A549 (cell line): ENCODE data around the gene ALAS1. TPM values are rescaled to one million over a fixed set of nuclear protein-coding genes. Genes with fewer than 3 reads are reported as not detected.
"Not testable (repeated sequence)": the region's sequence is repeated elsewhere in the genome, so short reads cannot be mapped to it uniquely, and the experiment has no call there.

ENCODE experiments used
- ATAC-seq, 2 experiments: fragments of 200-7000 bp in 1 of 2; fragments of >200 bp in 1 of 2; cut with Nextera tagmentation in 1 of 2; cut with Tn5 transposase in 1 of 2; 3 replicates each; pipeline versions ENCODE4 v1.8.0 to v1.9.1; 2018 to 2020; ENCODE audit warnings: mild to moderate bottlenecking in 1 of 2, moderate library complexity in 1 of 2
- CTCF ChIA-PET: fragments of 300-600 bp; sonication (Branson Sonifier 250); formaldehyde crosslinking; extraction: SDS; loops from one replicate; lab custom pipeline; 2021; ENCODE audit warnings: antibody characterized with exemption, inconsistent platforms; lab: Yijun Ruan, JAX
- POLR2A ChIA-PET: fragments of 350-600 bp; formaldehyde crosslinking; extraction: SDS; loops from one replicate; lab custom pipeline; 2021; ENCODE audit warnings: antibody characterized with exemption, inconsistent platforms; lab: Yijun Ruan, JAX
- DNase-seq, 2 experiments: peaks; one replicate each; pipeline versions ENCODE4 v3.0.0 to v3.0.0-alpha.2; 2011 to 2016; ENCODE audit warnings: low read depth in 1 of 2, low spot score in 1 of 2
- FAIRE-seq: peaks from 2 replicates; lab custom pipeline; 2011; peaks lifted over from hg19 to GRCh38; lab: Jason Lieb, UNC
- H3K27ac ChIP-seq, 2 experiments: fragments of >200 bp; sonication (Bioruptor Twin); formaldehyde crosslinking; 3 replicates each; pipeline ENCODE4 v1.5.1; 2016 to 2017
- H3K4me1 ChIP-seq: fragments of >200 bp; sonication (Bioruptor Twin); formaldehyde crosslinking; 3 replicates; pipeline ENCODE4 v1.6.1; 2016
- H3K4me2 ChIP-seq: fragments of >200 bp; sonication (Bioruptor Twin); formaldehyde crosslinking; 3 replicates; pipeline ENCODE4 v1.6.1; 2016
- H3K4me3 ChIP-seq: fragments of >200 bp; sonication (Bioruptor Twin); formaldehyde crosslinking; 3 replicates; pipeline ENCODE4 v1.5.1; 2016
- H3K9me3 ChIP-seq: fragments of >200 bp; sonication (Bioruptor Twin); formaldehyde crosslinking; 3 replicates; pipeline ENCODE4 v1.6.1; 2016
- ATOH8 ChIP-seq: fragments of 250-450 bp; sonication (Bioruptor Pico); IDR thresholded peaks from 2 replicates; pipeline ENCODE4 v1.5.0; 2020; ENCODE audit warnings: low read depth, mild to moderate bottlenecking, moderate library complexity
- BCL3 ChIP-seq: fragments of >200 bp; sonication (Bioruptor Twin); formaldehyde crosslinking; IDR thresholded peaks from 3 replicates; pipeline ENCODE4 v1.6.1; 2016
- CBX2 ChIP-seq: fragments of 200-600 bp; sonication (generic); IDR thresholded peaks from 2 replicates; pipeline ENCODE4 v1.6.1; 2016; ENCODE audit warnings: low read depth, mild to moderate bottlenecking, borderline replicate concordance
- CEBPB ChIP-seq, 2 experiments: fragments of >200 bp in 1 of 2; sonication (Bioruptor Twin) in 1 of 2; formaldehyde crosslinking in 1 of 2; IDR thresholded peaks; 2 replicates each; pipeline ENCODE4 v1.6.1; 2012 to 2016
- EHMT2 ChIP-seq: fragments of 200-600 bp; sonication (generic); IDR thresholded peaks from 2 replicates; pipeline ENCODE4 v1.6.1; 2016; ENCODE audit warnings: antibody characterized with exemption, low read depth, mild to moderate bottlenecking, moderate library complexity
- FOSL2 ChIP-seq, 2 experiments: fragments of 450-650 bp in 1 of 2; fragments of >200 bp in 1 of 2; sonication (Bioruptor Twin) in 1 of 2; formaldehyde crosslinking; IDR thresholded peaks; 2 replicates each; pipeline versions ENCODE4 v1.5.0 to v1.6.1; 2016 to 2020; ENCODE audit warnings: mild to moderate bottlenecking in 1 of 2, moderate library complexity in 1 of 2
- HMGXB4 ChIP-seq: fragments of 250-450 bp; sonication (Bioruptor Pico); IDR thresholded peaks from 2 replicates; pipeline ENCODE4 v1.5.0; 2021; ENCODE audit warnings: mild to moderate bottlenecking, moderate library complexity, borderline replicate concordance
- HOXB13 ChIP-seq: fragments of 250-450 bp; sonication (Bioruptor Pico); IDR thresholded peaks from 2 replicates; pipeline ENCODE4 v1.5.0; 2020; ENCODE audit warnings: low read depth, mild to moderate bottlenecking, moderate library complexity
- KDM5A ChIP-seq: fragments of 200-600 bp; sonication (generic); IDR thresholded peaks from 2 replicates; pipeline ENCODE4 v1.6.1; 2016; ENCODE audit warnings: antibody characterized with exemption, mild to moderate bottlenecking
- MYC ChIP-seq: IDR thresholded peaks from 2 replicates; pipeline ENCODE4 v1.6.1; 2012; ENCODE audit warnings: mild to moderate bottlenecking, inconsistent platforms, low read length, improper control_type of control experiment, borderline replicate concordance
- PBX3 ChIP-seq: IDR thresholded peaks from 2 replicates; pipeline ENCODE4 v1.6.1; 2012
- POLR2AphosphoS2 ChIP-seq: conservative IDR thresholded peaks from 2 replicates; pipeline ENCODE4 v1.6.1; 2012; ENCODE audit warnings: low read length, improper control_type of control experiment, inconsistent platforms
- RAD21 ChIP-seq, 2 experiments: fragments of >200 bp in 1 of 2; sonication (Bioruptor Twin) in 1 of 2; formaldehyde crosslinking in 1 of 2; IDR thresholded peaks in 1 of 2; conservative IDR thresholded peaks in 1 of 2; 2 replicates in 1 of 2; 3 replicates in 1 of 2; pipeline ENCODE4 v1.6.1; 2012 to 2018; ENCODE audit warnings: inconsistent platforms in 1 of 2
- RARB ChIP-seq: fragments of 250-450 bp; sonication (Bioruptor Pico); IDR thresholded peaks from 2 replicates; pipeline ENCODE4 v1.8.0; 2021; ENCODE audit warnings: mild to moderate bottlenecking, moderate library complexity
- RFX5 ChIP-seq: fragments of 450-650 bp; IDR thresholded peaks from 2 replicates; pipeline ENCODE4 v1.7.1; 2014; ENCODE audit warnings: antibody characterized with exemption, mild to moderate bottlenecking, moderate library complexity
- SMC3 ChIP-seq: fragments of >200 bp; sonication (Bioruptor Twin); formaldehyde crosslinking; IDR thresholded peaks from 3 replicates; pipeline ENCODE4 v1.6.1; 2018; ENCODE audit warnings: inconsistent platforms
- ZSCAN20 ChIP-seq: fragments of 250-450 bp; sonication (Bioruptor Pico); IDR thresholded peaks from 2 replicates; pipeline ENCODE4 v1.8.0; 2022; ENCODE audit warnings: mild to moderate bottlenecking, moderate library complexity
- WGBS: methylation state at CpG from one replicate; pipeline ENCODE4 v1.1.6; 2017; ENCODE audit errors: missing lambda C conversion rate; 5-methylcytosine and 5-hydroxymethylcytosine counted together
- polyA plus RNA-seq, 4 experiments: library from polyadenylated mRNA; depleted of rRNA in 3 of 4; stranded (reverse); fragments of >200 nt; fragmentation: RNase III in 1 of 4; extraction: RNeasy Plus Mini Kit Qiagen cat#74134 plus additional on column Dnase treatment in 1 of 4; gene quantifications; 2 replicates in 3 of 4; 3 replicates in 1 of 4; pipeline ENCODE4 v1.2.3, GENCODE V29; 2011 to 2017

The ALAS1 gene
- polyA plus RNA-seq, 2 of the 4 experiments (the other 2 are of a cell fraction): 56.8 to 63.7 TPM

GRCh38 chr3:52176951-52177700 lies 20.8 kb upstream of the ALAS1 start:
- ATAC-seq (no peak), DNase-seq (no peak)
- H3K9me3 ChIP-seq: no peaks in the 10 kb centered on the region
- CTCF ChIA-PET: interaction anchor here (1.0 kb wide), 1 partner anchor 42 kb away, joined by 3 read pairs; no protein-coding TSS in a partner anchor
- TF ChIP-seq RFX5: no peak
- TF ChIP-seq, all 56 proteins: peak for 0
- H3K4me2 ChIP-seq: no peak overlapping the region
- POLR2A ChIA-PET: no interaction called here
- FAIRE-seq: no peak
- WGBS: 73% methylated on average over 12 of the region's 15 CpGs
- H3K27ac ChIP-seq: no peak overlapping the region
- H3K4me1 ChIP-seq: peaks cover 1% of the 10 kb centered on the region; the same call in 2 of the 3 replicates
- no peak overlapping the region for H3K4me3 ChIP-seq

- no peak for FAIRE-seq
- Histone ChIP-seq H3K4me1 (no peaks in the 10 kb centered on the region), H3K9me3 (no peaks in the 10 kb centered on the region), H3K4me2 (no peak overlapping the region), H3K4me3 (no peak overlapping the region), H3K27ac (no peak overlapping the region)
- no peak for TF ChIP-seq FOSL2 (IDR thresholded peaks at IDR 0.05)
- no peak for TF ChIP-seq FOSL2 (CRISPR knock-in tag; IDR thresholded peaks at IDR 0.05)
- TF ChIP-seq KDM5A: no peak
- no peak for TF ChIP-seq CEBPB (IDR thresholded peaks at IDR 0.05)
- no peak for TF ChIP-seq MYC
- TF ChIP-seq RARB (CRISPR knock-in tag): no peak
- TF ChIP-seq SMC3: no peak
- no peak for TF ChIP-seq HOXB13 (CRISPR knock-in tag)
- TF ChIP-seq EHMT2: no peak
- 68% methylated on average over 4 of the region's 5 CpGs for WGBS
- no peak for DNase-seq
- POLR2A ChIA-PET: no interaction called here
- ATAC-seq: no peak
- CTCF ChIA-PET: interaction anchor here (1.0 to 2.1 kb wide), 2 partner anchors 42 to 43 kb away, joined by 3 to 4 read pairs; no protein-coding TSS in a partner anchor
Measured at GRCh38 chr3:52177701-52178042, 20.3 kb upstream of the ALAS1 start.

GRCh38 chr3:52178126-52178525 lies 19.8 kb upstream of the ALAS1 start:
- 78% methylated on average over 4 of the region's 4 CpGs for WGBS
- ATAC-seq, H3K27ac ChIP-seq, DNase-seq, H3K4me1 ChIP-seq, POLR2A ChIA-PET, H3K4me2 ChIP-seq, FAIRE-seq, H3K9me3 ChIP-seq, H3K4me3 ChIP-seq: not testable (repeated sequence)
- CTCF ChIA-PET: interaction anchor here (0.7 to 2.1 kb wide), 2 partner anchors 42 to 176 kb away, joined by 3 to 4 read pairs; no protein-coding TSS in a partner anchor

GRCh38 chr3:52178537-52178936 lies 19.4 kb upstream of the ALAS1 start:
- no peak for DNase-seq
- FAIRE-seq: no peak
- POLR2A ChIA-PET: no interaction called here
- WGBS: 83% methylated on average over 1 of the region's 1 CpG
- CTCF ChIA-PET: interaction anchor here (0.6 to 2.1 kb wide), 4 partner anchors 19 to 177 kb away, joined by 3 to 4 read pairs (median 3); no protein-coding TSS in a partner anchor
- Histone ChIP-seq H3K9me3 (no peaks in the 10 kb centered on the region), H3K27ac (no peak overlapping the region), H3K4me3 (no peak overlapping the region), H3K4me1 (no peaks in the 10 kb centered on the region), H3K4me2 (no peak overlapping the region)
- ATAC-seq: no peak
- TF ChIP-seq CEBPB (IDR thresholded peaks at IDR 0.05) (no peak), POLR2AphosphoS2 (no peak), ZSCAN20 (CRISPR knock-in tag) (no peak), BCL3 (no peak), HMGXB4 (CRISPR knock-in tag) (no peak), RAD21 (conservative IDR thresholded peaks at IDR 0.05 in 1 of 2, IDR thresholded peaks at IDR 0.05 in 1 of 2) (no peak), ATOH8 (CRISPR knock-in tag) (no peak), PBX3 (no peak), HOXB13 (CRISPR knock-in tag) (no peak), CBX2 (no peak), RARB (CRISPR knock-in tag) (no peak)
